AG08396 (cell line): ENCODE data around the gene ZSWIM3.
"Not testable (repeated sequence)": the region's sequence is repeated elsewhere in the genome, so short reads cannot be mapped to it uniquely, and the experiment has no call there.

Experiments
- DNase-seq: peaks from one replicate; pipeline ENCODE4 v3.0.0; 2012; ENCODE audit warnings: low spot score, mixed read lengths

ZSWIM3 gene

DNA sequence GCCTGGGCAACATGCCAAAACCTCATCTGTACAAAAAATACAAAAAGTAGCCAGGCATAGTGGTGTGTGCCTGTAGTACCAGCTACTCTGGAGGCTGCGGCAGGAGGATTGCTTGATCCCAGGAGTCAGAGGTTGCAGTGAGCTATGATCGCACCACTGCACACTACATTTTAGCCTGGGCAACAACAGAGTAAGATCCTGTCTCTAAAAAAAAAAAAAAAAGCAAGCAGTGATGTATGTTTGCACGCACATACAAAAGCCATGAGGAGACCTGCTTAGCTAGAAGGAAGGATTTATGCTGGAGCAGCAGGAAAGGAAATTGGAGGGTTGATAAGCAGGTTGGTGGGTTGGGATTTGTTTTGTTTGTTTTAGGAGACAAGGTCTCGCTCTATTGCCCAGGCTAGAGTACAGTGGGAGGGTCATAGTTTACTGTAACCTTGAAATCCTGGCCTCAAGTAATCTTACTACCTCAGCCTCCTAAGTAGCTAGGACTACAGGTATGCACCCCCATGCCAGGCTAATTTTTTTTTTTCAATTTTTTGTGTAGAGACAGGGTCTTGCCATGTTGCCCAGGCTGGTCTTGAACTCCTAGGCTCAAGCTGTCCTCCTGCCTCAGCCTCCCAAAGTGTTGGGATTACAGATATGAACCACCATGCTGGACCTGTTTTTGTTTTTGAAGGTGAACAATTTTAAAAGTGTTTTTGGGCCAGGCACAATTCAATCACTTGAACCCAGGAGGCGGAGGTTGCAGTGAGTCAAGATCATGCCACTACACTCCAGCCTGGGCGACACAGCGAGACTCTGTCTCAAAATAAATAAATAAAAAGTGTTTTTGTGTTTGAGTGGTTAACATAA is 4.0 kb downstream of the ZSWIM3 start:
- DNase-seq: no peak

DNA sequence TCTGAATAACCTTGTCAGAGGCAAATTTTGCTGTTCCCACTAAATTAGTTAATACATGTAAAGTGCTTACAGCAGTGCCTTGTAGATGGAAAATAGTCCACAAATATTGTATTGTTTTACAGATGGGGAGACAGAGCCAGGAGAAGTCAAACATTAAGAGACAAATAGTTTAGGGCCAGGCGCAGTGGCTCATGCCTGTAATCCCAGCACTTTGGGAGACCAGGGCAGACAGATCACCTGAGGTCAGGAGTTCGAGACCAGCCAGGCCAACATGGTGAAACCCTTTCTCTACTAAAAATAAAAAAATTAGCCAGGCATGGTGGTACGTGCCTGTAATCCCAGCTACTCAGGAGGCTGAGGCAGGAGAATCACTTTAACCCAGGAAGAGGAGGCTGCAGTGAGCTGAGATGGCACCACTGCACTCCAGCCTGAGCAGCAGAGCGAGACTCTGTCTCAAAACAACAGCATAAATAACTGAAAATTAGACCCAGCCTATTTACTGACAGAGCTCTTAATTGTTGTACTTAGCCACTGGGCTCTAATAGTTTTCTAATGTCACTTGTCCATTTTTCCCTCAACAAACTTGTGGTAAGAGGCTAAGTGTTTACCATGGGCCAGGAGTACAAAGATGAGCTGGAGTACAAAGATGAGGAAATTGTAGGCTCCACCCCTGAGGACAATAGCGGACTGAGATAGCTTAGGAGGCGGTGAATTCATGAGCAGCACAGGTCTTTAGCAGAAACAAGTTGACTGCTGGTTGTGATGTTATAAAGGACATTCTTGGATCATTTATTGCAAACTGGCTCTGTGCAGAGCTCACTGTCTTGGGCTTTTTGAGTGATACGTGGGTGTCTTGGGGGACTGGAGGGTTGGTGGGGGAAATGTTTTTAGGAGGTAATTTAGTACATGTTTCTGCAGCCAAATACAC is 6.4 kb downstream of the ZSWIM3 start:
- no peak for DNase-seq

DNA sequence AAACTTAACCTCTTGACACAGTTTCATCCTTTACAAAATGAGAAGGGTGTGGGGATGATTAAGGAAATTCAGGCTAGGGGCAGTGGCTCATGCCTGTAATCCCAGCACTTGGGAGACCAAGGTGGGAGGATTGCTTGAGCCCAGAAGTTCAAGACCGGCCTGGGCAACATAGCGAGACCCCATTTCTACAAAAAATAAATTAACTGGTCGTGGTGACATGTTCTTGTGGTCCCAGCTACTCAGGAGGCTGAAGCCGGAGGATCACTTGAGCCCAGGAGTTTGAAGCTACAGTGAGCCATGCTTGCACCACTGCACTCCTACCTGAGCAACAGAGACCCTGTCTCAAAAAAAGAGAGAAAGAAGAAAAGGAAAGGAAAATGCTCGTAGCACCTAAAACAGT is 9.0 kb downstream of the ZSWIM3 start:
- no peak for DNase-seq

DNA sequence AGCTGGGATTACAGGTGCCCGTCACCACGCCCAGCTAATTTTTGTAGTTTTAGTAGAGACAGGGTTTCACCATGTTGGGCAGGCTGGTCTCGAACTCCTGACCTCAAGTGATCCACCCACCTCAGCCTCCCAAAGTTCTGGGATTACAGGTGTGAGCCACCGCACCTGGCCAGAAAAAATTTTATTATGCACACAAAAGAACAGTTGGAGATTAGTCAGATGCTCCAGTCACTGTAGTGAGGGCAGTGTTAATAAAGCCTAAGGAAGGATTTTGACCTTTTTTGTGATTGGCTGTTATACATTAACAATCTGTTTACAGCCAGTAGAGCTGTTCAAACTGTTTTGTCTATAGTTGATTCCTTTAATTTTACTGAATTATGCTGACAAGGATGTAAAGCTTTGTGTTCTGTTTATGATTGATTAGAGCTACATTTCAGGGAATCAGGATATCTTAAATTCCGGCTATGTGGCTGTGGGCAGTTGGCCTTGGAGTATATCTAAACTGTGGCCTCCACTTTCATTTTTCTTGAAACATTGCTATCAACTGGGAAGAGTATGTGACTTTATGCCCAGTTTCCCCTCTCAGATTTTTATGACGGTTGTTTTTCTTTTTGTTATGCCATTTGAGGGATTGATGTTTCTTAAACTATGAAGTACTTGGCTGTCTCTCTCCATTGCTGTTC is 9.9 kb downstream of the ZSWIM3 start:
- DNase-seq: no peak

DNA sequence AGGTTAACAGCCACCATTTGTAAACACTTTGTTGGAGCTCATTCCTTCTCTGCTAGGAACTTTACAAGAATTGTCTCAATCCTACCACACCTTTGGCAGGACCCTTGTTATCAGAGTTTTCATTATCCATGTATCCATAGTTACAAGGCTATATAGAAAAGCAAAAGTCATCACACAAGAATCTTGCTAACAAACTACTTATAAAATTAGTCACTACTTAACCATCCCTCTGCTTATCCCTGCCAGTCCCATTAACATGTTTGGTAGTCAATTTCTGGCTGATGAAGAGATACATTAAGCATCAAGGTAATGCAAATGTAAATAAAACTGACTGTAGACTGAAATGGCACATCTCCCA is 10.4 kb downstream of the ZSWIM3 start:
- peak; percentile 68 for DNase-seq

DNA sequence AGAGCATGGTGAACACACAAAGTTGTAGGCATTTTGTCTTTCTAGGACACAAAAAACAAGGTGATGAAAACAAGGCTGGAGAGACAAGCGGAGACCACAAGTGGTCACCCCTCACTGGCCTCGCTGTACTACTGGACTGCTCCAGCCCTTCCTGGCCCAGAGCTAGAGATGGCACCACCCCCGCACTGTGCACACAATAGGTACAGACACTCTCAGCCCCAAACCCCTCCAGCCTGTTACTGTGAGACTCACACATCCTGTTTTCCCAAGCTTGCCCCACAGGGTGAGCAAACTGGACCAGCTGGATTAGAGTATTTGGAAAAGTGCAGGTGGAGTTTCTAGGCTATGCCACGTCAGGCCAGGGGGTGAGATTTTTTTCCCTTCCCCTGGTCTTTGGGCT is 15.2 kb downstream of the ZSWIM3 start:
- DNase-seq: no peak

- DNase-seq: no peak
Measured at GRCh38 chr20:45873409-45874103, 16.1 kb downstream of the ZSWIM3 start.

DNA sequence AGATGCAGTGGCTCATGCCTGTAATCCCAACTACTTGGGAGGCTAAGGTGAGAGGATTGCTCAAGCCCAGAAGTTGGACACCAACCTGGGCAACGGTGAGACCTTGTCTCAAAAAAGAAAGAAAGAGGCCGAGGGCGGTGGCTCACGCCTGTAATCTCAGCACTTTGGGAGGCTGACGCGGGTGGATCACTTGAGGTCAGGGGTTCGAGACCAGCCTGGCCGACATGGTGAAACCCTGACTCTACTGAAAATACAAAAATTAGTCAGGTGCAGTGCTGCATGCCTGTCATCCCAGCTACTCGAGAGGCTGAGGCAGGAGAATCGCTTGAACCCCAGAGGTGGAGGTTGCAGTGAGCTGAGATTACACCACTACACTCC is 16.7 kb downstream of the ZSWIM3 start:
- DNase-seq: not testable (repeated sequence)

- no peak for DNase-seq
Measured at GRCh38 chr20:45874576-45874975, 17.2 kb downstream of the ZSWIM3 start.

- DNase-seq: no peak
Measured at GRCh38 chr20:45878076-45878761, 20.8 kb downstream of the ZSWIM3 start.

GRCh38 chr20:45880988-45881788 is 23.8 kb downstream of the ZSWIM3 start, which contains the start of gene ZSWIM1:
TSS of gene ZSWIM1 (plus strand) at chr20:45881227. CDS start at chr20:45882593, 1,366 bp downstream.
- DNase-seq: peak; percentile 98

DNA sequence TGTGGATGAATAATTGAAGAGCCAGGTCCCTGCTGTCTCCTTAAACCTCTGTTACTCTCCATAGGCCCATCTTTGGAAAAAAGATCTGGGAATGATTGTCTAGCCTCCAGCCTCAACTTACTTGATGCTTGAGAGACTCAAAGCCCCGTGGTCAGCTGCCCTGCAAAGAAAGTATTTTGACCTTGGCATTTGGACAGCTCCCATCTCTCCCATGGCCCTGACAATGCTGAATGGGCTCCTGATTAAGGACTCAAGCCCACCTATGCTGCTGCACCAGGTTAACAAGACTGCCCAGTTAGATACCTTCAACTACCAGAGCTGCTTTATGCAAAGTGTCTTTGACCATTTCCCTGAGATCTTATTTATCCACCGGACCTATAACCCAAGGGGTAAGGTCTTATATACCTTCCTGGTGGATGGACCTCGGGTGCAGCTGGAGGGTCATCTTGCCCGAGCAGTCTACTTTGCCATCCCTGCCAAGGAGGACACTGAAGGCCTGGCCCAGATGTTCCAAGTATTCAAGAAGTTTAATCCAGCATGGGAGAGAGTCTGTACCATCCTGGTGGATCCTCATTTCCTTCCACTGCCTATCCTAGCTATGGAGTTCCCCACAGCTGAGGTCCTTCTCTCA is 25.2 kb downstream of the ZSWIM3 start:
- no peak for DNase-seq

GRCh38 chr20:45883100-45883469 is 25.7 kb downstream of the ZSWIM3 start:
- DNase-seq: no peak

- DNase-seq: no peak
Measured at GRCh38 chr20:45886590-45887345, 29.4 kb downstream of the ZSWIM3 start.

DNA sequence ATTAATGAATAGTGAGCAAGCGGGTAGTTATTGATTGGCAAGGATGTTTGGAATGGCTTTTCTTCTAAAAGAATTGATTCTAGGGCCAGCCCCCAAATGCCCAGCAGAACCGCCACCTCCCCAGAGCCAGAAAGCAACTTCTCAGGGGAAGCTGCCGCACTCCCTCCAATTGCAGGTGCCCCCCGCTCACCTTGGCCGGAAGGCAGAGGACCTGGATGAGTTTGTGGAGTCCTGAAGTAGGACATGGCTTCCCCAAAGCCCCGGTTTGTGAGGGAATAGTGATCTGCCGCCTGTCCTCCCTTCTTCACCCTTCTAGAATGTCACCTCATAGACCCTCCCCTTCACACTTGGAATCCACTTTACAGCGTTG is 29.9 kb downstream of the ZSWIM3 start, which contains the start of gene SPATA25:
Gene SPATA25, minus strand, starts transcription at position 277 of the 370 bp plus-strand sequence. Its CDS starts 32 bp downstream, at position 245.
- DNase-seq: no peak

GRCh38 chr20:45888681-45889080 is 31.3 kb downstream of the ZSWIM3 start:
- no peak for DNase-seq

GRCh38 chr20:45890077-45890984 is 32.9 kb downstream of the ZSWIM3 start:
- DNase-seq: peak; percentile 83
